ENCODE data around the gene BMF.

DNA sequence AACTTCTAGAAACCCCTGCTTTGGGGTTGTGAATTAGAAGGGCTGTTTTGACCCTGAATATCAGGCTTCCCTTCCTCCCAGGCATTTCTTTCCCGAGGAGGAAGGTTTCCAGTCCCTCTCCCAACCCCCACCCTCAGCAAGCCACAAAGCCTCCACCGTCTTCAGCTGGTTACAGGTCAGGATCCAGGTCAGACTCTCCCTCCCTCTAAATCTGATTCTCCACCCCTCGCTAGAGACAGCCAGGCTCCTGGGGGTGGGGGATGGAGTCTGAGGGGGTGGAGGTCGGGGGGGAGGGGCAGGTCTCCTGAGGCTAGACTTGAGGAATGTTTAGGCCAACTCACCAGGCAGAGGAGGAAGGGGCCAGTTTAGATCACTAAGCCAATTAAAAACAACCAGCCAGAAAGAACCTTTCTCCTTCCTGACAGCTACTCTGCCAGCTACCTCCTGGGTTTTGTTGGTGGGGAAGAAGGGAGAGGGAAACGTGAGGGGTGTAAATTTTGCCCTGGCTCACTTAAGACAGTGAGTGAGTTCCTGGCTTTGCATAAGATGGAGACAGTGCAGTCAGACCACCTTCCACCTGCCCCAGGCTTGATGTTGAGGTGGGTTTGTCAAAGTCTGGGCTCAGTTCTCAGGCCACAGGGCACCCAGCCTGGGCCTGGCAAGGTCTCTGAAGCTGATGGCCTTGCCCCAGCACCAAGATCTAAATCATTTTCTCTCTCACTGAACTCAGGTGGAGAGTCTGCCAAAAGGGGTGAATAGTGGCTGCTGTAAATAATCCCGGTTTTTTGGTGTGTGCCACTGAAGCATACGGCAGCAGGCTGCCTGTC is 19.5 kb downstream of the BMF start:
- TF ChIP-seq EZH2 (IDR thresholded peaks at IDR 0.05; ENCODE audit: borderline replicate concordance, low read depth, low read length, severe bottlenecking) (no peak), CTCF (IDR thresholded peaks at IDR 0.05; ENCODE audit: extremely low read depth in 1 of 2, insufficient read depth in 1 of 2, low read depth in 1 of 2, low read length in 2 of 2) (no peak), POLR2A (IDR thresholded peaks at IDR 0.05; ENCODE audit: low read depth, low read length) (no peak), POLR2AphosphoS5 (IDR thresholded peaks at IDR 0.05; ENCODE audit: insufficient read depth, low read depth, low read length) (no peak), MAX (IDR thresholded peaks at IDR 0.05; ENCODE audit: insufficient read depth, insufficient read length) (no peak), FOS (IDR thresholded peaks at IDR 0.05; ENCODE audit: borderline replicate concordance, insufficient read depth, low read length) (no peak), JUN (IDR thresholded peaks at IDR 0.05; ENCODE audit: borderline replicate concordance, insufficient read depth, insufficient read length, low read depth) (no peak), GATA2 (IDR thresholded peaks at IDR 0.05; ENCODE audit: insufficient read depth, insufficient read length, low read depth, low read length) (no peak)

All from endothelial cell of umbilical vein (primary cell).